GM20431 (cell line): ENCODE data around the gene SLC16A13.

Source experiments
- in situ Hi-C: fragments of 300-500 bp; cut with MseI, MboI; formaldehyde crosslinking; loops from one replicate; pipeline ENCODE4 v1.15.0; 2020; ENCODE audit warnings: low sequenced_read_pairs; ENCODE audit not compliant: unreplicated experiment

Gene SLC16A13

DNA sequence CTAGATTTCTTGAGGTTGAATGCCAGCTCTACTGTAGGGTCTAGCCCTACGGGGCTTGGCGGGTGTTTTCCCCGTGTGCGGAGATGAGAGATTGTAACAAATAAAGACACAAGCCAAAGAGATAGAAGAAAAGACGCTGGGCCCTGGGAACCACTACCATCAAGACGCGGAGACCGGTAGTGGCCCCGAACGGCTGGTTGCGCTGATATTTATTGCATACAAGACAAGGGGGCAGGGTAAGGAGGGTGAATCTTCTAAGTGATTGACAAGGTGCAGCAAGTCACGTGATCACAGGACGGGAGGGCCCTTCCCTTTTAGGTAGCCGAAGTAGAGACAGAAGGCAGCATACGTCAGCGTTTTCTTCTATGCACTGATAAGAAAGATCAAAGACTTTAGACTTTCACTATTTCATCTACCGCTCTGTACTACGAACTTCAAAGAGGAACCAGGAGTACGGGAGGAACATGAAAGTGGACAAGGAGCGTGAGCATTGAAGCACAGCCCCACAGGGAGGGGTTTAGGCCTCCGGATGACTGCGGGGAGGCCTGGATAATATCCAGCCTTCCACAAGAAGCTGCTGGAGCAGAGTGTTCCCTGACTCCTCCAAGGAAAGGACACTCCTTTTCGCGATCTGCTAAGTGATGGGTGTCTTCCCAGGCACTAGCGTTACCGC is 11.0 kb downstream of the SLC16A13 start:
- in situ Hi-C loops = loop anchor here (25.0 kb wide), 1 partner anchor 540 kb away; the partner anchor contains the start of genes CD68, MPDU1 and SOX15

DNA sequence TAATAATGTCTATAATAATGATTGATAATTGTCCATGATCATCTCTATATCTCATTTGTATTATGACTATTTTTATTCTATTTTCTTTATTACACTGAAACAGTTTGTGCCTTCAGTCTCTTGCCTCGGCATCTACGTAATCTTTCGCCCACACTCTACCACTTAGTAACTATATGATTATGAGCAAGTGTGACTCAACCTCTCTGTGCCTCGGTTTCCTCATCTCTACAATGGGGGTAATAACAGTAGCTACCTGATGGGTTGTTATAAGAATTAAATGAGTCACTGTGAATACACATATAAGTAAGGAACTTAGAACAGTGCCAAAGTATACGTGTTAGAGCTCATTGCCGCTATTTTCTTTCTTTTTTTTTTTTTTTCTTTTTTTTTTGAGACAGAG is 11.8 kb downstream of the SLC16A13 start:
- in situ Hi-C loops = loop anchor here (25.0 kb wide), 1 partner anchor 540 kb away; the partner anchor contains the start of genes CD68, MPDU1 and SOX15

DNA sequence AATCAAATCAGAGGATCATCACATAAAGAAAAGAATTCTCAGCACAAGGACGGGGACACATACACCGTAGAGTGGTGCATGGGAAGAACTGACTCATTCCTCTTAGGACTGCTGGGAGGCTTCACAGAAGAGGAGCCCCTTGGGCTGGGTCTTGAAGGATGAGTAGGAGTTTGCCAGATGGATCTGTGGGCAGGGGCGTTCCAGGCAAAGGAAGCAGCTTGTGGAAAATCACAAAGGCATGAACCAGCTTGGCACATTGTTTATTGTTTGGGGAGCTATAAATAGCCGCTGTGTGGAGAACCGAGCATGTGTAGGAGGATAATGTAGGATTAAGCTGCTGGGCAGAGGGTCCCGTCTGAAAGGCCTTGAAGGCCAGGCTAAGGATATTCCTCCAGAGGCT is 13.2 kb downstream of the SLC16A13 start:
- in situ Hi-C loops = loop anchor here (25.0 kb wide), 1 partner anchor 538 kb away; the partner anchor contains the start of genes CD68, MPDU1 and SOX15

DNA sequence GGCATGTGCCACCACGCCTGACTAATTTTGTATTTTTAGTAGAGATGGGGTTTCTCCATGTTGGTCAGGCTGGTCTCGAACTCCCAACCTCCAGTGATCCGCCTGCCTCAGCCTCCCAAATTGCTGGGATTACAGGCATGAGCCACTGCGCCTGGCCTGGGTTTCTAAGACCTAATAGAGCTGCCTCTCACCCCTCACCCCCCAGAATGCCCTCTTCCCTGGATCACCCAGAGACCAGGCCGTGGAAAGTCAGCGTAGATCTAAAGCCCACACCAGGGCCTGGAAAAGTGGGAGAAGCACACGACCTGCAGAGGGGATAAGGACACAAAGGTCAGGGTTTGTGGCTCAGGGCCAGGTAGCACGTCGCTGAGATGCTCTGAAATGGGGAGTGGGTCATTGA is 14.8 kb downstream of the SLC16A13 start:
- in situ Hi-C loops = loop anchor here (5.0 to 25.0 kb wide), 2 partner anchors 87 to 237 kb away; partner anchors contain the start of genes SLC2A4 and YBX2

DNA sequence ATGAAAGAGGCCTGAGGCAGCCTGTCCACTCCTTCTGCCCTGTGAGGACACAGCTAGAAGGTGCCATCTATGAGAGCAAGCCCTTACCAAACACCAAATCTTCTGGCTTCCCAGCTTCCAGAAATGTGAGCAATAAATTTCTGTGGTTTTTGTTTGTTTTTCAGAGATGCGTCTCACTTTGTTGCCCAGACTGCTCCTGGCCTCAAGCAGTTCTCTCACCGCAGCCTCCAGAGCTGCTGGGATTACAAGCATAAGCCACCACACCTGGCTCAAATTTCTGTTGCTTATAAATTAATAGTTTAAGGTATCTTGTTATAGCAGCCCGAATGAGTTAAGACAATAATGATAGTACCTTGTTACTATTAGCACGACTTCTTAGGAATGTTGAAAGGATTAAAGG is 20.6 kb downstream of the SLC16A13 start:
- in situ Hi-C loops = loop anchor here (25.0 kb wide), 1 partner anchor 231 kb away; the partner anchor contains the start of genes SLC2A4 and YBX2

DNA sequence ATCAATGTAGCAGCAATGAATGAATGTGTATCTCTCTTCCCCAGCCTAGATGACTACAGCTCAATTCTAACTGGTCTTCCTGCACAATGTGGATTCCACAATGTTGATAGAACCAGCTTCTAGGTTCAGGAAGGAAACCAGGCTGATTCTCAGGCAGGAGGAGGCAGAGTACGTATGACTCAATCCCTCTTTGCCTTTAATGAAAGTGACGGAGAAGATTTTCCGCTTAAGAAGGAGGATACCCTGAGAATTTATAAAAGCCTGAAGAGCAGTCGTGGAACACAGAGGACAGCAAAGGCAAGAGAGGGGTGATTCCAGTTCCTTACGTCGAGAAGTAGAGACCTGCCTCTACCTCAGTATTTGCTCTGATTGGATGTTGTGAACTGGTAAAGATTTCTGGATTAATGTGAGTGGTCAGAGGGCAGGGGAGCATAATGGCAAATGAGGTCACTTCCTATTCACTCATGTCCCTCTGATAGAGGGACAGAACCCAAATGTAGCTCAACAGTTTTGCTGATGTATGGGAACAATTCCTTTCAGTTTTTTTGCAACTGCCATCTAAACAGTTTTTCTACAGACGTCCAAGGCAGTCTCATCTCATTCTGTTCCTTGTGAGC is 23.1 kb downstream of the SLC16A13 start:
- in situ Hi-C loops = loop anchor here (25.0 kb wide), 1 partner anchor 228 kb away; the partner anchor contains the start of genes SLC2A4 and YBX2

DNA sequence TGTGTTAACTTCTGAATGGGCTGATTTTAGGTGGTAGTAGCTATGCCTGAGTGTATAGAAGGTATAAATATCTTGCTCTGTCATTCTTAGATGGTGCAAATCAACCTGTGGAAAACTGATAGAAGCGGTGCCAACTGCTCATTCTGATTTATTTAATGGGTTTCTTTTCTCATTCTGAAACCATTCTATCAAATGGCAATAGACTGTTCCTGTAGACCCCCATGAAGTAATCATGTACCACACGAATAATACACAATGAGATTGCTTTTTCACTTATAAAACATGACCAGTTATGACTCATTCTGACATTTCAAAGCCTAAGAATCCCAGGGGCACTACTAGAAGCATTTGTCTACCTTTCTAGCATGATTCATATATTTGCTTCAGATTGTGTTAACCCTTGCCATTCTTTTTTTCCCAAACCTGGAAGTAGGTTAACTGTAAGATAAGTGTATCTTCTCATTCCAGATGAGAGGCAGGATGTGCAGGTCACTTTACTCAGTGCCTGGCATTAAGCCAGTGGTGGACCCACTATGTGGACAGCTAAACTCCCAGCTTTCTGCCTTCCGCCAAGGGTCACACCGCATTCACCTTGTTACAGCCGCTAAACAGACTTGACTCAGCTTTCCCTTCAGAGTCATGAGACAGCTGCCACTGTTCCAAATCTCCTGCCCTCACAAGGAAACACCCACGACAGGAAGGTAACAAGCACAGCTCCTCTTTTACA is 24.5 kb downstream of the SLC16A13 start:
- in situ Hi-C loops = loop anchor here (25.0 kb wide), 1 partner anchor 227 kb away; the partner anchor contains the start of genes SLC2A4 and YBX2

DNA sequence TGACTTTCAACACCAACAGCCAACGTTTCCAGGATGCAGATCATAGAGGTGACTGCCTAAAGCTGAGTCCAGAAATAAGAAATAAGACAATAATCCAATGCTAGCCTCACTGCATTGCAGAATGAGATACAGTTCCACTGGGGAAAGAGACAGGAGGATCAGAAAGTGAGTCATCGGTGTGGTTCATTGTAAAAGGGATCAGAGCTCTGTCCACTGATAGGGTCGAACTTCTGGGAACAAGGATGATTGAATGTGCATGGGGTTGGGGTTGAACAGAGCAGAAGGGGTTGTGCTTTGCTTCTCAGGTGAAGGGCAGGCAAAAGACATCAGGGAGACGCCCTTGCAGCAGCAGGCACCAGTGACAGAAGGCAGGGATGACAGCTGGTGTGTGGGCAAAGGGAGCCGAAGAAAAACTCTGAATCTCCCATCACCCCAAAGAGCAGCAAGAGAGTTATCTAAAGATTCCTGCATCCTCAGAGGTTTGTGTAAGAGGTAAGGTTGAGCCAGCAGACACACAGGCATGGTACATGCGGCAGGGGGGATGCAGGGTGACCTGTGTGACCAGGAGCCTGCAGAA is 27.8 kb downstream of the SLC16A13 start:
- in situ Hi-C loops = loop anchor here (25.0 kb wide), 1 partner anchor 224 kb away; the partner anchor contains the start of genes SLC2A4 and YBX2

DNA sequence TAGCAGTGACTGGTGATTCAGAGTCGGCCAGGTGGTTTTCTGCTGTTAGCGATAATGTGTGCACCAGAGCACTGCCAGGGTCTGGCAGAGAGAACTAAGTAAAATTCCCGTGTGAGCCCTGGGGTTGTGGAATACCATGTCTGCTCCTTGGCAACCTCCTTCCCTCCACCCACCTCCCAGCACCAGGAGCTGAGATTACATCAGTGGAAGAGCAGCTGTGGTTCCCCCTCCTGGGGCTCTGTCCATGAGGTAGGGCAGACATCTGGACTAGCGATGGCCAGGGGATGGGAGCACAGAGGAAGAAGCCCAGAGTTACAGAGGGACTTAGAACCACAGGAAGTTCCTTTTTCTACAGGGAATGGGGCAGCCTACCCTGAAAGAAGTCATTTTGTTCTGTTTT is 28.4 kb downstream of the SLC16A13 start:
- in situ Hi-C loops = loop anchor here (25.0 kb wide), 1 partner anchor 223 kb away; the partner anchor contains the start of genes SLC2A4 and YBX2

DNA sequence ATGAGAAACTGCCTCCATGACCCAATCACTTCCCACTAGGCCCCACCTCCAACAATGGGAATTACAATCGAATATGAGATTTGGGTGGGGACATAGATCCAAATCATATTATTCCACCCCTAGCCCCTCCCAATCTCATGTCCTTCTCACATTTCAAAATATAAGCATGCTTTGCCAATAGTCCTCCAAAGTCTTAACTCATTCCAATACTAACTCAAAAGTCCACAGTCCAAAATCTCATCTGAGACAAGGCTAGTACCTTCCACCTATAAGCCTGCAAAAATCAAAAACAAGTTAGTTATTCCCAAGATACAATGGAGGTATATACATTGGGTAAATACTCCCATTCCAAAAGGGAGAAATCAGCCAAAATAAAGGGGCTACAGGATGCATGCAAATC is 31.4 kb downstream of the SLC16A13 start:
- in situ Hi-C loops = loop anchor here (25.0 kb wide), 1 partner anchor 220 kb away; the partner anchor contains the start of genes SLC2A4 and YBX2

DNA sequence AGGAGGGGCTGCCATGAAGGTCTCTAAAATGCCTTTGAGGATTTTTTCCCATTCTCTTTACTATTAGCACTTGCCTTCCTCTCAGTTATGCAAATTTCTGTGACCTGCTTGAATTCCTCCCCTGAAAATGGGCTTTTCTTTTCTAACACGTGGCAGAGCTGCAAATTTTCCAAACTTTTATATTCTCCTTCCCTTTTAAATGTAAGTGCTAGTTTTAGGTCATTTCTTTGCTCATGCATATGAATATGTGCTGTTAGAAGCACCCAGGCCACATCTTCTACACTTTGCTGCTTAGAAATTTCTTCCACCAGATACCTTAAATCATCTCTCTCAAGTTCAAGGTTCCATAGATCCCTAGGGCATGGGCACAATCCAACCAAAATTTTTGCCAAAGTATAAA is 32.5 kb downstream of the SLC16A13 start:
- in situ Hi-C loops = loop anchor here (25.0 kb wide), 1 partner anchor 219 kb away; the partner anchor contains the start of genes SLC2A4 and YBX2

DNA sequence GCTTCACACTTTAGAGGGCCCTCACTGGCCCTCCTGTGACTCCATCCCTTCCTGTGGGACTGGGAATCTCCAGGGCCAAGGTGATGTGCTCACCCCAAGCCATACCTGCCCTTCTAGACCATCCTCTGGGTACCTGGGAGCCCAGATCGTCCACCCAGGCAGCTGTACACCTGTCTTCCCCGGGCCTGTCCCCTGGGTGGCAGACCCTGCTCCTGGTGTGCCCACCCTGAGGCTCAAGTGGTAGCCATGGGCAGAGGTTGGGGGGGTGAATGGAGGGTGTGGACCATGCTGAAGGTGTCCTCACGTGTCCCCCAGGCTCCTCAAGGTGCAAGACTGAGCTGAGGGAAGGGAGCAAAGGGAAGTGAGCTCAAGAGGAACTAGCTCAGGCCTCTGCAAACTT is 34.9 kb downstream of the SLC16A13 start:
- in situ Hi-C loops = loop anchor here (25.0 kb wide), 1 partner anchor 217 kb away; the partner anchor contains the start of genes SLC2A4 and YBX2

DNA sequence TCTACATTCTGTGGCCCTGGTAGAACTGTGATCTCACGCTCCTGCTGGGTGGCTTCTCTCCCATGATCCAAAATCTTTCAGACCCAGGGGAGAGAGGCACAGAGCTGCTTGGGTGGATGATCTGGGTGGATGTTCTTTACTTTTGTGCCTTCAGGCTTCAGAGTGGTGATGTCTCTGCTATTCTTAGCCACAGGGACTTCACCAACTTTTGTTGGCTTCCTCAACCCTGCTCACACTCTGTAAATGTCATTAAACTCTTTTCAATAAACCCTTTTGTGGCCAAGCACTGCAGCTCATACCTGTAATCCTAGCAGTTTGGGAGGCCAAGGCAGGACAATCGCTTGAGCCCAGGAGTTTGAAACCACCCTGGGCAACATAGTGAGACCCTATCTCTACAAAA is 36.6 kb downstream of the SLC16A13 start:
- in situ Hi-C loops = loop anchor here (25.0 kb wide), 1 partner anchor 215 kb away; the partner anchor contains the start of genes SLC2A4 and YBX2

DNA sequence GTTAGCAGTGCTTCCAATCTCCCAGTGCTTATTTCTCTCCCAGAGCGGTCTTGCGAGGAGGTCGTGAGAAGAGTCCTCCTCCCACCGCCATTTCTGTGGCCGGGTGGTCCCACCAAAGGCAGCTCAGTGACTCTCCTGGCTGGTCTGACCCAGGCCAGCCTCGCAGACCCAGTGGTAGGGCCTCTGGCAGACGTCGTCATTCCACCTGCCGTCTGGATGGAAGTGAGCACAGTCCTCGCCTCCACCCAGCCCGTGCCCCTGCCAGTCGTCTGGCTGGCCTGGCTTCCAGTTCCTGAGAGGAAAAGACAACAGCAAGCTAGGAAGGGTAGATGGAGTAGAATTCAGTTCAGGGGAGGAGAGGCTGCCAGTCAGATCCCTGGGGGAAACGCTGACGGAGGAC is 39.1 kb downstream of the SLC16A13 start:
- in situ Hi-C loops = loop anchor here (25.0 kb wide), 1 partner anchor 212 kb away; the partner anchor contains the start of genes SLC2A4 and YBX2

DNA sequence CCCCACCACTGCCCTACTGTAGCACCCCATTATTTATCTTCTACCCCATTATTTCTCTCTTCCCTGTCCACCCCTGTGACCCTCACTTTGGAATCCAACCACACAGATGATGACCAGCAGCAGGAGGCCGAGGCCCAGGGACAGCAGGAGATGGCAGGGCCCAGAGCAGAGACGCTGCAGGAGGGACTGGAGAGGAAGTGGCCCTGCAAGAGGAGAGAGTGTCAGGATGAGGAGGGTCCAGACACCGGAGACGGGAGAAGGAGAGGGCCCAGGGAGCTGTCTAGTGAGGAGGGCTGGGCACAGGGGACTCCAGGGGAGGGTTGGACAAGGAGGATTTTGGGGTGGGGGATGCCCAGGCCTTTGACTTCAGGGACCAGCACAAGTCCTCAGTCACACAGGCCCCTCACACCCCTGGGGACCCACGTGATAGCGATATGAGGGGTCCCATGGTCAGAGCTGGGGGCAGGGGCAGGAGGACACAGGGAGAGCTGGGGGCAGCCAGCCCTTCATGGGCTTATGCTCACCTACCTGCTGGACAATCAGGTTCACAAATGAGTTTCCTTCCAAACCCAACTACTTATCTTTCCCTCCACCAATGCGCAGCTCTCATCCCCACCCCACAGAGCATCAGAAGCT is 42.2 kb downstream of the SLC16A13 start:
- in situ Hi-C loops = no loop called here

DNA sequence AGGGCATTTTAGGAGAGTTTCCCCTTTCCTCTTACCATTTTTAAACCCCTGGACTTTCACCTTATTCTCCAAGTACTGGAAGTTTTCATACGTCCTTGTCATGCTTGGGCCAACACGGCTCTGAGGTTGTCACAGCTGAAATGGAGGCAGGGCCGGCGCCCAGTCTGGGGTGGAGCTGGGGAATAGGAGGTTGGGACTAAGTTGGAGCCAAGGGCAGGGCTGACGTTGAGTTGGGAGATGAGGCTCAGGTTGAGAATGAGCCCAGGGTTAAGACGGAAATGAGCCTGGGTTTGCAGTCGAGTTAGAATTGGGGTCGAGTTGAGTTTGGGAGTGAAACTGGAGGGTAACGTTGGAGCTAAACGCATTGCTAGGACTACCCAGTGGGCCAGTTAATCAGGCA is 42.9 kb downstream of the SLC16A13 start:
- in situ Hi-C loops = no loop called here

DNA sequence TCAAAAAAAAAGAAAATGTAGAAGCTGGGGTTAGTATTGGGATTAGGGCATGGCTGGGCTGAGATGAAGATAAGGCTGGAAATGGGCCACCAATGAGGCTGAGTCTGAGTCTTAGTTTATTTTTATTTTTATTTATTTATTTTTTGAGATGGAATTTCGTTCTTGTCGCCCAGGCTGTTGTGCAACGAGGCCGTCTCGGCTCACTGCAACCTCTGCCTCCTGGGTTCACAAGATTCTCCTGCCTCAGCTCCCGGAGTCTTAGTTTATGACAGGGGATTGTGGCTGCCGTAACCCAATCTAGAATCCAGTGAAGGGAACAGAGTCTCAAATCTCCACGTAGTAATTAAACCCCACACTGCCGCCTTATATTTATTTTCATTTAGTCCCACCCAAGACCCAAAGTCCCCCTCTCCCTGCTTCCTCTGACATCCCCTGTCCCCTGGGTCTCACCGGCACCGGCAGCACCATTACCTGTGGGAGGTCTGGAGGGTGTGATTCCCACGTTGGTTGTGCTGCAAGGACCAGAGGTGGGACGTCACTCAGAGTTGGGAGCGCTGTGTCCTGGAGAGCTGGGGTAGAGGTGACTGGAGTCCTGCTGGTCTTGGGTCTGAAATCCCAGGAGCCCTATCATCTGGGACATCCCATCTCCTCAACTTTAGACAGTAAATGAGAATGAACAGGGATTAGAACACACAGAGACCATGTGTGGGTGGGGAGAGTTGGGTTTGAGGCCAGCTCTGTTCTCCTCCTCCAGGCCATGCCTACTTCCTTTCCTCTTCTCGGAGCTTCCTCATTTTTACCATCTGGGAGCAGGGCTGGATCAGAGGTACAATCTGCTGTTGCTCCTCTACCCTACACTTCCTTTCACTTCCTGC is 44.0 kb downstream of the SLC16A13 start, which contains the start of gene CLEC10A:
CLEC10A (minus strand) TSS at position 671 of the 875 bp plus-strand sequence. CDS start 1,439 bp downstream, outside the sequence.
- in situ Hi-C loops = no loop called here

DNA sequence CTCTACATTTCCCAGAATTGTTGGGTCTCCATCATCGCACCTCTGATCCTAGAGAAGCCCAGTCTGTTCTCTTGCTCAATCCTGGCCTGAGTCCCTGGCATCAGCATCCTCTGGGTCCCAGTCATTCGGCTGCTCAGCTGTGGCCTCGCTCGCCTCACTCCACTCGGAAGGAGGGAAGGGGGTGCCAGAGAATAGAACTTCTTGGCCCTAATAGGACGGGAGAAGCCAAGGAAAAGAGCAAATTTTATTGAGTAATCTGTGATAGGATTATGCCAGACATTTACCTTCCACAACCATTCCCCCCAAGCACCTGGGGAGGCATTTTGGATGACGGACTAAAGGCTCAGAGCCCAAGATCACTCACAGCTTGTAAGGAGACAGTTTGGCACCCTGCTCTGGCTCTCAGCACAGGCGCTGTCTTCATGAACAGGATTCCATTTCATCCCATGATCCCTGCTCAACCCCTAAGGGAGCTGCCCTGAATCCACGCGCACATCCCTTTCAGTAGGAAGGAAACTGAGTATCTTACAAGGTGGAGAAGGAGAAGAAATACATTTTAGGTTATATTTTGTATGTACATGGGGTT is 44.7 kb downstream of the SLC16A13 start:
- in situ Hi-C loops = no loop called here
